Hepatocyte (in vitro differentiated cells): ENCODE data around the gene CYP27C1. TPM values are rescaled to one million over a fixed set of nuclear protein-coding genes. Genes with fewer than 3 reads are reported as not detected.
"Not testable (repeated sequence)": the region's sequence is repeated elsewhere in the genome, so short reads cannot be mapped to it uniquely, and the experiment has no call there.

Source experiments
- DNase-seq: peaks from one replicate; pipeline ENCODE4 v3.0.0-alpha.2; 2016; ENCODE audit warnings: low spot score
- H2AFZ ChIP-seq: fragments of 200-600 bp; sonication (generic); 2 replicates; pipeline ENCODE4 v1.6.0; 2016; ENCODE audit warnings: antibody characterized with exemption, mild to moderate bottlenecking
- H3K27ac ChIP-seq: fragments of 200-600 bp; sonication (generic); 2 replicates; pipeline ENCODE4 v1.5.1; 2016; ENCODE audit warnings: mild to moderate bottlenecking
- H3K27me3 ChIP-seq: fragments of 200-600 bp; sonication (generic); 2 replicates; pipeline ENCODE4 v1.6.1; 2016
- H3K36me3 ChIP-seq: fragments of 200-600 bp; sonication (generic); replicated peaks from 2 replicates; pipeline ENCODE4 v1.5.1; 2016; ENCODE audit warnings: low read depth; ENCODE audit not compliant: insufficient read depth
- H3K4me1 ChIP-seq: fragments of 200-600 bp; sonication (generic); 2 replicates; pipeline ENCODE4 v1.5.1; 2016; ENCODE audit warnings: mild to moderate bottlenecking, moderate library complexity; ENCODE audit not compliant: insufficient read depth
- H3K4me2 ChIP-seq: fragments of 200-600 bp; sonication (generic); 2 replicates; pipeline ENCODE4 v1.6.0; 2016
- H3K4me3 ChIP-seq: fragments of 200-600 bp; sonication (generic); 2 replicates; pipeline ENCODE4 v1.5.1; 2016; ENCODE audit warnings: mild to moderate bottlenecking
- H3K79me2 ChIP-seq: fragments of 200-600 bp; sonication (generic); 2 replicates; pipeline ENCODE4 v1.6.0; 2017; ENCODE audit warnings: mild to moderate bottlenecking
- H3K9me2 ChIP-seq: fragments of 200-600 bp; sonication (generic); replicated peaks from 2 replicates; pipeline ENCODE4 v1.6.0; 2017; ENCODE audit warnings: mild to moderate bottlenecking; ENCODE audit not compliant: insufficient read depth
- H3K9me3 ChIP-seq: fragments of 200-600 bp; sonication (generic); 2 replicates; pipeline ENCODE4 v1.5.1; 2016; ENCODE audit warnings: low read depth, mild to moderate bottlenecking
- H4K20me1 ChIP-seq: fragments of 200-600 bp; sonication (generic); 2 replicates; pipeline ENCODE4 v1.6.0; 2016; ENCODE audit warnings: mild to moderate bottlenecking; ENCODE audit not compliant: insufficient read depth, poor library complexity, severe bottlenecking
- EZH2 ChIP-seq: fragments of 200-600 bp; sonication (generic); IDR thresholded peaks from 2 replicates; pipeline ENCODE4 v1.6.1; 2016; ENCODE audit warnings: antibody characterized with exemption, mild to moderate bottlenecking, borderline replicate concordance
- EZH2phosphoT487 ChIP-seq: fragments of 200-600 bp; sonication (generic); IDR thresholded peaks from one replicate; pipeline ENCODE4 v1.6.1; 2018; ENCODE audit warnings: antibody characterized with exemption, mild to moderate bottlenecking, low read depth, moderate library complexity; ENCODE audit not compliant: unreplicated experiment, severe bottlenecking
- WGBS: methylation state at CpG from one replicate; pipeline ENCODE4 v1.1.6; 2016; ENCODE audit warnings: low lambda C conversion rate; ENCODE audit errors: missing lambda C conversion rate; 5-methylcytosine and 5-hydroxymethylcytosine counted together
- polyA plus RNA-seq: library from polyadenylated mRNA; unstranded; fragments of >200 nt; fragmentation: Nextera tagmentation; extraction: Ambion mirVana; gene quantifications from 2 replicates; pipeline ENCODE4 v1.2.1, GENCODE V29; 2016
- total RNA-seq: library from RNA; depleted of rRNA; stranded (reverse); fragments of >200 nt; gene quantifications from 2 replicates; pipeline ENCODE4 v1.2.3, GENCODE V29; 2014
- TF ChIP-seq, protein P1 (sequence below): fragments of 200-600 bp; sonication (generic); IDR thresholded peaks from 2 replicates; pipeline ENCODE4 v1.5.1; 2016; ENCODE audit warnings: antibody characterized with exemption, mild to moderate bottlenecking; ENCODE audit not compliant: poor library complexity

The CYP27C1 gene
- total and polyA plus RNA-seq, 2 experiments from 2014 or later, result 1.2 to 1.4 TPM

DNA sequence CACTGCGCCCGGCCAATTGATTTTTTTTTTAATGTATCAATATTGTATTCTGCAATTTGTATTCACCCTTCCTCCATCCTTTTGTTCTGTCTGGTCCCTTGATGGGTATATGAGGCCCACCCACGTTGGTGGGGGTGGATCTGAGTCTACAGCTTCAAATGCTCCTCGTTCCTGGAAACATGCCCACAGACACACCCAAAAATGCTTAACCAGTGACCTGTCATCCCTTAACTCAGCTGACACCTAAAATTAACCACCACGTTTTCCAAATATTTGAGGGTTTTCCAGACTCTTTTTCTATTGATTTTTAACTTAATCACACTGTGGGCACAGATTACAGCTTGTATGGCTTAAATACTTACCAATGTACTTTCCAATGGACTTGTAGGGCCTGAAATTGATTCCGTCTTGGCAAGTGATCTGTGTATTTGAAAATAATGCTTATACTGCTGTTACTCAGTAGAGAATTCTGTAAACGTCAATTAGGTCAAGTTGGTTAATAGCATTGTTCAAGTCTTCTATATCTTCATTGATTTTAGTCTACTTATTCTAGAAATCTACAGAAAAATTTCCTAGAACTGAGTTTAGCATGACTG is 34.4 kb upstream of the CYP27C1 start:
- 82% methylated on average over 7 of the region's 7 CpGs for WGBS
- no peaks in the 10 kb centered on the region for H3K27me3 ChIP-seq
- no peaks in the 10 kb centered on the region for H3K9me3 ChIP-seq
- no peak overlapping the region for H3K4me3 ChIP-seq
- DNase-seq, result no peak
- TF ChIP-seq, protein P1, sequence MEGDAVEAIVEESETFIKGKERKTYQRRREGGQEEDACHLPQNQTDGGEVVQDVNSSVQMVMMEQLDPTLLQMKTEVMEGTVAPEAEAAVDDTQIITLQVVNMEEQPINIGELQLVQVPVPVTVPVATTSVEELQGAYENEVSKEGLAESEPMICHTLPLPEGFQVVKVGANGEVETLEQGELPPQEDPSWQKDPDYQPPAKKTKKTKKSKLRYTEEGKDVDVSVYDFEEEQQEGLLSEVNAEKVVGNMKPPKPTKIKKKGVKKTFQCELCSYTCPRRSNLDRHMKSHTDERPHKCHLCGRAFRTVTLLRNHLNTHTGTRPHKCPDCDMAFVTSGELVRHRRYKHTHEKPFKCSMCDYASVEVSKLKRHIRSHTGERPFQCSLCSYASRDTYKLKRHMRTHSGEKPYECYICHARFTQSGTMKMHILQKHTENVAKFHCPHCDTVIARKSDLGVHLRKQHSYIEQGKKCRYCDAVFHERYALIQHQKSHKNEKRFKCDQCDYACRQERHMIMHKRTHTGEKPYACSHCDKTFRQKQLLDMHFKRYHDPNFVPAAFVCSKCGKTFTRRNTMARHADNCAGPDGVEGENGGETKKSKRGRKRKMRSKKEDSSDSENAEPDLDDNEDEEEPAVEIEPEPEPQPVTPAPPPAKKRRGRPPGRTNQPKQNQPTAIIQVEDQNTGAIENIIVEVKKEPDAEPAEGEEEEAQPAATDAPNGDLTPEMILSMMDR, result no peak
- TF ChIP-seq EZH2 (no peak), EZH2phosphoT487 (no peak)
- H2AFZ ChIP-seq, result no peak overlapping the region
- H4K20me1 ChIP-seq, result no peaks in the 10 kb centered on the region
- H3K79me2 ChIP-seq, result no peaks in the 10 kb centered on the region
- H3K9me2 ChIP-seq, result no peaks in the 10 kb centered on the region
- no peaks in the 10 kb centered on the region for H3K36me3 ChIP-seq
- H3K4me2 ChIP-seq, result no peak overlapping the region
- no peaks in the 10 kb centered on the region for H3K4me1 ChIP-seq
- no peak overlapping the region for H3K27ac ChIP-seq

DNA sequence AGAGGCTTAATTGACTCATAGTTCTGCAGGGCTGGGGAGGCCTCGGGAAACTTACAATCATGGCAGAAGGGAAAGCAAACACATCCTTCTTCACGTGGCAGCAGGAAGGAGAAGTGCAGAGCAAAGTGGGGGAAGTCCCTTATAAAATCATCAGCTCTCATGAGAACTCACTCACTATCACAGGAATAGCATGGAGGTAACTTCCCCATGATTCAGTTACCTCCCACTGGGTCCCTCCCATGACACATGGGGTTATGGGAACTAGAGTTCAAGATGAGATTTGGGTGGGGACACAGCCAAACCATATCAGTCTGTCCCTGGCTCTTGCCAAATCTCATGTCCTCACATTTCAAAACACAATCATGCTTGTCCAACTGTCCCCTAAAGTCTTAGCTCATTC is 21.1 kb upstream of the CYP27C1 start:
- not testable (repeated sequence) for DNase-seq, H4K20me1 ChIP-seq, H3K4me2 ChIP-seq, H3K36me3 ChIP-seq, H3K27me3 ChIP-seq, H3K9me3 ChIP-seq, H3K79me2 ChIP-seq, H3K4me1 ChIP-seq, H2AFZ ChIP-seq, H3K27ac ChIP-seq, H3K9me2 ChIP-seq, H3K4me3 ChIP-seq
- WGBS, result 72% methylated on average over 2 of the region's 2 CpGs

DNA sequence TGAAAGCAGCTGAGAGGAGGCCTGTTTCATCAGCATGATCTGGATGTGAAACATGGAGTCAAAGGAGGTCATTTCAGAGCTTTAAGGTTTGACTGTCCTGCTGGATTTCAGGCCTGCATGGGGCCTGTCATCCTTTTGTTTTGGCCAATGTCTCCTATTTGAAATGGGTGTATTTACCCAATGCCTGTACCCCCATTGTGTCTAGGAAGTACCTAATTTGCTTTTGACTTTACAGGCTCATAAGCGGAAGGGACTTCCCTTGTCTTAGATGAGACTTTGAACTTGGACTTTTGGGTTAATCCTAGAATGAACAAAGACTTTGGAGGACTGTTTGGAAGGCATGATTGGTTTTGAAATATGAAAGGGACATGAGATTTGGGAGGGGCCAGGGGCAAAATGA is 19.3 kb upstream of the CYP27C1 start:
- Histone ChIP-seq H3K79me2 (no peaks in the 10 kb centered on the region), H3K9me2 (no peaks in the 10 kb centered on the region), H3K4me3 (no peak overlapping the region), H2AFZ (no peak overlapping the region), H3K27me3 (no peaks in the 10 kb centered on the region), H3K27ac (no peak overlapping the region), H3K36me3 (no peaks in the 10 kb centered on the region), H4K20me1 (no peaks in the 10 kb centered on the region), H3K9me3 (no peaks in the 10 kb centered on the region), H3K4me1 (no peaks in the 10 kb centered on the region), H3K4me2 (no peak overlapping the region)
- DNase-seq, result no peak
- TF ChIP-seq, protein P1, result no peak
- TF ChIP-seq EZH2 (no peak), EZH2phosphoT487 (no peak)
- 100% methylated on average over 1 of the region's 1 CpG for WGBS

DNA sequence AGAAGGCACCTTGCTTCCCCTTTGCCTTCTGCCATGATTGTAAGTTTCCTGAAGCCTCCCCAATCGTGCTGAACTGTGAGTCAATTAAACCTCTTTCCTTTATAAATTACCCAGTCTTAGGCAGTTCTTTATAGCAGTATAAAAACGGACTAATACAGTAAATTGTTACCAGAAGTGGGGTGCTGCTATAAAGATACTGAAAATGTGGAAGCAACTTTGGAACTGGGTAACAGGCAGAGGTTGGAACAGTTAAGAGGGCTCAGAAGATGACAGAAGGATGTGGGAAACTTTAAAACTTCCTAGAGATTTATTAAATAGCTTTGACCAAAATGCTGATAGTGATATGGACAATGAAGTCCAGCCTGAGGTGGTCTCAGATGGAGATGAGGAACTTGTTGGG is 17.7 kb upstream of the CYP27C1 start:
- WGBS, result 57% methylated on average over 2 of the region's 2 CpGs
- H3K9me2 ChIP-seq, H3K4me2 ChIP-seq, H3K79me2 ChIP-seq, H3K4me1 ChIP-seq, H3K36me3 ChIP-seq, H4K20me1 ChIP-seq, H3K27ac ChIP-seq, H3K27me3 ChIP-seq, H3K9me3 ChIP-seq, H2AFZ ChIP-seq, H3K4me3 ChIP-seq, DNase-seq: not testable (repeated sequence)
